HEK293 (cell line): ENCODE measurements around the gene MAP3K7.

Experiments used
- CTCF ChIP-seq: fragments of 450-650 bp; formaldehyde crosslinking; IDR thresholded peaks from 2 replicates; pipeline ENCODE4 v1.5.1; 2016; ENCODE audit warnings: missing biosample characterization, missing genetic modification characterization
- YY1 ChIP-seq: fragments of 450-650 bp; formaldehyde crosslinking; IDR thresholded peaks from 2 replicates; pipeline ENCODE4 v1.5.1; 2018; ENCODE audit warnings: missing biosample characterization, missing genetic modification characterization
- ZNF132 ChIP-seq: fragments of 450-650 bp; formaldehyde crosslinking; IDR thresholded peaks from 2 replicates; pipeline ENCODE4 v1.5.1; 2017; ENCODE audit warnings: missing biosample characterization, missing genetic modification characterization, borderline replicate concordance
- ZNF214 ChIP-seq: fragments of 450-650 bp; formaldehyde crosslinking; IDR thresholded peaks from 2 replicates; pipeline ENCODE4 v1.5.1; 2017; ENCODE audit warnings: missing biosample characterization, mild to moderate bottlenecking, missing genetic modification characterization, borderline replicate concordance
- ZNF629 ChIP-seq: fragments of 450-650 bp; formaldehyde crosslinking; IDR thresholded peaks from 2 replicates; pipeline ENCODE4 v1.5.1; 2017; ENCODE audit warnings: missing biosample characterization, missing genetic modification characterization
- ZNF785 ChIP-seq: fragments of 450-650 bp; formaldehyde crosslinking; IDR thresholded peaks from 2 replicates; pipeline ENCODE4 v1.5.1; 2016; ENCODE audit warnings: missing biosample characterization, missing genetic modification characterization
- ZSCAN16 ChIP-seq: fragments of 450-650 bp; formaldehyde crosslinking; IDR thresholded peaks from 2 replicates; pipeline ENCODE4 v1.5.1; 2016; ENCODE audit warnings: missing biosample characterization, missing genetic modification characterization
- TF ChIP-seq, protein P1 (sequence below): fragments of 450-650 bp; formaldehyde crosslinking; IDR thresholded peaks from 2 replicates; pipeline ENCODE4 v1.5.1; 2016; ENCODE audit warnings: missing biosample characterization, missing genetic modification characterization, low read depth
- TF ChIP-seq, protein P2 (sequence below): fragments of 450-650 bp; formaldehyde crosslinking; IDR thresholded peaks from 2 replicates; pipeline ENCODE4 v1.5.1; 2016; ENCODE audit warnings: missing biosample characterization, missing genetic modification characterization

GRCh38 chr6:90569223-90569622, 17.6 kb downstream of the MAP3K7 start:
- TF ChIP-seq ZNF132 (no peak), CTCF (tag by site-specific recombination) (no peak), ZNF629 (tag by site-specific recombination) (no peak), ZNF214 (tag by site-specific recombination) (no peak), ZNF785 (tag by site-specific recombination) (no peak), ZSCAN16 (tag by site-specific recombination) (no peak), YY1 (tag by site-specific recombination) (no peak)
- TF ChIP-seq, protein P1, sequence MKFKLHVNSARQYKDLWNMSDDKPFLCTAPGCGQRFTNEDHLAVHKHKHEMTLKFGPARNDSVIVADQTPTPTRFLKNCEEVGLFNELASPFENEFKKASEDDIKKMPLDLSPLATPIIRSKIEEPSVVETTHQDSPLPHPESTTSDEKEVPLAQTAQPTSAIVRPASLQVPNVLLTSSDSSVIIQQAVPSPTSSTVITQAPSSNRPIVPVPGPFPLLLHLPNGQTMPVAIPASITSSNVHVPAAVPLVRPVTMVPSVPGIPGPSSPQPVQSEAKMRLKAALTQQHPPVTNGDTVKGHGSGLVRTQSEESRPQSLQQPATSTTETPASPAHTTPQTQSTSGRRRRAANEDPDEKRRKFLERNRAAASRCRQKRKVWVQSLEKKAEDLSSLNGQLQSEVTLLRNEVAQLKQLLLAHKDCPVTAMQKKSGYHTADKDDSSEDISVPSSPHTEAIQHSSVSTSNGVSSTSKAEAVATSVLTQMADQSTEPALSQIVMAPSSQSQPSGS (tag by site-specific recombination), result no peak
- TF ChIP-seq, protein P2, sequence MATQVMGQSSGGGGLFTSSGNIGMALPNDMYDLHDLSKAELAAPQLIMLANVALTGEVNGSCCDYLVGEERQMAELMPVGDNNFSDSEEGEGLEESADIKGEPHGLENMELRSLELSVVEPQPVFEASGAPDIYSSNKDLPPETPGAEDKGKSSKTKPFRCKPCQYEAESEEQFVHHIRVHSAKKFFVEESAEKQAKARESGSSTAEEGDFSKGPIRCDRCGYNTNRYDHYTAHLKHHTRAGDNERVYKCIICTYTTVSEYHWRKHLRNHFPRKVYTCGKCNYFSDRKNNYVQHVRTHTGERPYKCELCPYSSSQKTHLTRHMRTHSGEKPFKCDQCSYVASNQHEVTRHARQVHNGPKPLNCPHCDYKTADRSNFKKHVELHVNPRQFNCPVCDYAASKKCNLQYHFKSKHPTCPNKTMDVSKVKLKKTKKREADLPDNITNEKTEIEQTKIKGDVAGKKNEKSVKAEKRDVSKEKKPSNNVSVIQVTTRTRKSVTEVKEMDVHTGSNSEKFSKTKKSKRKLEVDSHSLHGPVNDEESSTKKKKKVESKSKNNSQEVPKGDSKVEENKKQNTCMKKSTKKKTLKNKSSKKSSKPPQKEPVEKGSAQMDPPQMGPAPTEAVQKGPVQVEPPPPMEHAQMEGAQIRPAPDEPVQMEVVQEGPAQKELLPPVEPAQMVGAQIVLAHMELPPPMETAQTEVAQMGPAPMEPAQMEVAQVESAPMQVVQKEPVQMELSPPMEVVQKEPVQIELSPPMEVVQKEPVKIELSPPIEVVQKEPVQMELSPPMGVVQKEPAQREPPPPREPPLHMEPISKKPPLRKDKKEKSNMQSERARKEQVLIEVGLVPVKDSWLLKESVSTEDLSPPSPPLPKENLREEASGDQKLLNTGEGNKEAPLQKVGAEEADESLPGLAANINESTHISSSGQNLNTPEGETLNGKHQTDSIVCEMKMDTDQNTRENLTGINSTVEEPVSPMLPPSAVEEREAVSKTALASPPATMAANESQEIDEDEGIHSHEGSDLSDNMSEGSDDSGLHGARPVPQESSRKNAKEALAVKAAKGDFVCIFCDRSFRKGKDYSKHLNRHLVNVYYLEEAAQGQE (tag by site-specific recombination), result no peak
